Kidney epithelial cell (primary cell): Measurements from ENCODE around the gene GABRG1. TPM values are rescaled to one million over a fixed set of nuclear protein-coding genes. Genes with fewer than 3 reads are reported as not detected.

Experiments
- DNase-seq: peaks from one replicate; pipeline ENCODE4 v3.0.0-alpha.2; 2010; ENCODE audit warnings: low read depth
- H3K27me3 ChIP-seq: 2 replicates; pipeline ENCODE4 v1.6.0; 2011; ENCODE audit warnings: low read length; ENCODE audit not compliant: control insufficient read depth, insufficient read depth
- H3K36me3 ChIP-seq: 2 replicates; pipeline ENCODE4 v1.5.1; 2011; ENCODE audit warnings: low read length; ENCODE audit not compliant: control insufficient read depth, insufficient read depth
- H3K4me3 ChIP-seq: 2 replicates; pipeline ENCODE4 v1.5.1; 2011; ENCODE audit warnings: low read depth, mild to moderate bottlenecking, control low read depth, low read length
- total RNA-seq: library from RNA; depleted of rRNA; stranded (reverse); fragments of >200 nt; gene quantifications from 2 replicates; pipeline ENCODE4 v1.2.3, GENCODE V29; 2015
- TF ChIP-seq, protein P1 (sequence below): IDR thresholded peaks from 2 replicates; pipeline ENCODE4 v1.5.1; 2011; ENCODE audit warnings: mild to moderate bottlenecking, moderate library complexity, low read length, control low read depth, inconsistent platforms; ENCODE audit not compliant: insufficient read depth, poor library complexity, severe bottlenecking

Gene GABRG1
- total RNA-seq, 1 donor from 2014 or later, result not detected

DNA sequence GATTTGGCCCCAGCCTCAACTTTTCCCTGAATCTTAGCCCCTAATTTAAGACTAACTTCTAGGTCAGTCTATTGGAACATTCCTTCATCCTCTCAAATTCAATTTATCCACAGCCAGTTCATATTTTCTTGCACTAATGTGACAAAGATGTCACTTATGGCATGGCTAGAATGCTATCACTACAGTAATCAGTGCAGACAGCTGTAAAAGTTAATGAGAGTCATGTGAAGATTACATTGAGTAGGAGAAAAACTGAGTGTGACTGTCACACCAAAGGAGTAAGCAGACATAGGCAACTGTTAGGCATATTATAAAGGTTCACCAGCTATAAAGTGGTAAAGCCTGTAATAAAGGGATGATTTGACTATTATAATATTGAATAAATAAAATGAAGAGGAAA, 42.6 kb downstream of the GABRG1 start:
- H3K4me3 ChIP-seq, result no peak overlapping the region
- H3K36me3 ChIP-seq, result no peaks in the 10 kb centered on the region
- DNase-seq, result no peak
- no peaks in the 10 kb centered on the region for H3K27me3 ChIP-seq
- TF ChIP-seq, protein P1, sequence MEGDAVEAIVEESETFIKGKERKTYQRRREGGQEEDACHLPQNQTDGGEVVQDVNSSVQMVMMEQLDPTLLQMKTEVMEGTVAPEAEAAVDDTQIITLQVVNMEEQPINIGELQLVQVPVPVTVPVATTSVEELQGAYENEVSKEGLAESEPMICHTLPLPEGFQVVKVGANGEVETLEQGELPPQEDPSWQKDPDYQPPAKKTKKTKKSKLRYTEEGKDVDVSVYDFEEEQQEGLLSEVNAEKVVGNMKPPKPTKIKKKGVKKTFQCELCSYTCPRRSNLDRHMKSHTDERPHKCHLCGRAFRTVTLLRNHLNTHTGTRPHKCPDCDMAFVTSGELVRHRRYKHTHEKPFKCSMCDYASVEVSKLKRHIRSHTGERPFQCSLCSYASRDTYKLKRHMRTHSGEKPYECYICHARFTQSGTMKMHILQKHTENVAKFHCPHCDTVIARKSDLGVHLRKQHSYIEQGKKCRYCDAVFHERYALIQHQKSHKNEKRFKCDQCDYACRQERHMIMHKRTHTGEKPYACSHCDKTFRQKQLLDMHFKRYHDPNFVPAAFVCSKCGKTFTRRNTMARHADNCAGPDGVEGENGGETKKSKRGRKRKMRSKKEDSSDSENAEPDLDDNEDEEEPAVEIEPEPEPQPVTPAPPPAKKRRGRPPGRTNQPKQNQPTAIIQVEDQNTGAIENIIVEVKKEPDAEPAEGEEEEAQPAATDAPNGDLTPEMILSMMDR, result no peak

DNA sequence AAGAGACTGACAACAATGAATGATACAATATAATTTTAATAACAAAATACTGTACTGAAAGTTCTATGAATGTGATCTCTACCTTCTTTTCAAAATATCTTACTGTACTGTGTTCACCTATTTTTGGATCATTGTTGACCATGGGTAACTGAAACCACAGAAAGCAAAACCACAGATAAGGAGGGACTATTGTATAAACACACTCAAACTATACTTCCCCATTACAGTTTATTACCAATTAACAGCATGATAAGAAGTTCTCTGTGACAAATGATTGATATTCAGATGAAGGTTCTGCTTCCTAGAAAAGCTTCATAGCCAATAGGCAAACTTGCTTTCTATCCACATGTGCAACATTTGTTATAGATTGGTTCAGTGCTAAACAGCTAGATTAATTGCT, 50.1 kb downstream of the GABRG1 start:
- H3K27me3 ChIP-seq, result no peaks in the 10 kb centered on the region
- no peak for DNase-seq
- TF ChIP-seq, protein P1, result no peak

GRCh38 chr4:46051392-46051791, 72.5 kb downstream of the GABRG1 start:
- H3K36me3 ChIP-seq, result no peaks in the 10 kb centered on the region
- no peak overlapping the region for H3K4me3 ChIP-seq
- H3K27me3 ChIP-seq, result no peaks in the 10 kb centered on the region
- TF ChIP-seq, protein P1, result no peak
- DNase-seq, result no peak

More for the DNA sequence above, 50.1 kb downstream of the GABRG1 start:
- no peak overlapping the region for H3K4me3 ChIP-seq
- no peaks in the 10 kb centered on the region for H3K36me3 ChIP-seq

GRCh38 chr4:46032056-46032455, 91.8 kb downstream of the GABRG1 start:
- DNase-seq, result no peak
- TF ChIP-seq, protein P1, result no peak
- Histone ChIP-seq H3K27me3 (no peaks in the 10 kb centered on the region), H3K4me3 (no peak overlapping the region), H3K36me3 (no peaks in the 10 kb centered on the region)

GRCh38 chr4:46016306-46016705, 107.5 kb downstream of the GABRG1 start:
- DNase-seq, result no peak
- TF ChIP-seq, protein P1, result no peak
- H3K4me3 ChIP-seq, result no peak overlapping the region
- no peaks in the 10 kb centered on the region for H3K27me3 ChIP-seq
- no peaks in the 10 kb centered on the region for H3K36me3 ChIP-seq

DNA sequence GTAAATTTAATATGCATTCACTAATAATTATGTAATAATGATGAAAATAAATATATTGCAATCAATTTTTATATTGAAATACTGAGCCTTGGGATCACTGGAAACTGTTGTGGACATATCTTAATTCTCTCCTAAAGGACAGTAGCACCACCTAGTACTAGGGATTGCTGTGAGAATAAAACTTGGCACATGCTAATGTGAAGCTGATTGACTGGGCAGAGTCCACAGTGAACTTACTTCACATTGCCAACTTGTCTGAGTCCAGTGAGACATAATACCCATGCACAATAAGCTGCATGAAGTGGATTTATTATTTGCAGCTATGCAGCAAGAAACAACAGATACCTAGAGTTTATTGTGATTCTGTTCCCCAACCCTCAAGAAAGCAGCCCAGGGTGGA, 131.1 kb downstream of the GABRG1 start:
- DNase-seq, result no peak
- no peak overlapping the region for H3K4me3 ChIP-seq
- TF ChIP-seq, protein P1, result no peak
- H3K27me3 ChIP-seq, result no peaks in the 10 kb centered on the region
- no peaks in the 10 kb centered on the region for H3K36me3 ChIP-seq
